ENCODE measurements around the gene ZNF446.

Gene ZNF446

GRCh38 chr19:58529405-58529804 is 53.3 kb downstream of the ZNF446 start:
- TF ChIP-seq TAF1 (IDR thresholded peaks at IDR 0.05; ENCODE audit: borderline replicate concordance, insufficient read depth, low read length): no peak
- no peak for TF ChIP-seq POLR2AphosphoS5 (IDR thresholded peaks at IDR 0.05; ENCODE audit: low read depth, low read length)
- TF ChIP-seq FOXP2 (optimal IDR thresholded peaks at IDR 0.05; ENCODE audit: borderline replicate concordance, extremely low read depth, extremely low read length, insufficient read depth): no peak
- no peak for TF ChIP-seq REST (IDR thresholded peaks at IDR 0.05; ENCODE audit: insufficient read depth in 1 of 2, low read depth in 2 of 2, low read length in 2 of 2)
- no peak for TF ChIP-seq SIN3A (IDR thresholded peaks at IDR 0.05; ENCODE audit: borderline replicate concordance, insufficient read depth, low read length)

Data from PFSK-1 (cell line).